ENCODE data around the gene EBF3. TPM values are rescaled to one million over a fixed set of nuclear protein-coding genes. Genes with fewer than 3 reads are reported as not detected.

EBF3 gene
- total and polyA plus RNA-seq, 2 donors (not counting 3 experiments of a cell fraction or from before 2014, with no cell fraction given): 0.92 to 2.7 TPM

DNA sequence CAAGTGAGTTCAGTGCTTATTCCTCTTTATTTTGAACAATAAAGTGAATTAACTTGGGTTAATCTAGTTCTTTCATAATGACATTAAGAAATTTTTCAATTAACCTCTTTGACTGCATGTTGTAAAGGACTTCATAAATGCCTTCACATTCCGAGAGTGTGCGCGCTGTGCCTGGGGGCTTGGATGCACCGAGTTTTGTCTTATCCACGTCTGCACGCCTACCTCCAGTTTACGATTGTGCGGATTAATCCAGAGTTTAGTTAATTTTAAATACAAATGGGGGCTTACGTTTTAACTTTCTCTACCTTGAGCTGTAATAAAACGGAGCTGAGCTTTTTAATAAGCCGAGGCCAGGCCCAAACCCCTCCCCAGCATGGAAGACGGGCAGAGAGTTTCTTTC lies 120.4 kb downstream of the EBF3 start:
- Histone ChIP-seq H4K20me1 (replicated peaks; ENCODE audit: control insufficient read depth, extremely low read depth, insufficient read depth, low read length) (no peaks in the 10 kb centered on the region), H3K27ac (ENCODE audit: insufficient read depth, low read depth, low read length) (no peak overlapping the region), H3K4me2 (ENCODE audit: insufficient read depth, low read length) (no peak overlapping the region), H3K4me1 (ENCODE audit: control insufficient read depth, extremely low read depth, insufficient read depth, low read length) (no peaks in the 10 kb centered on the region), H3K4me3 (replicated peaks in 1 of 3; ENCODE audit: insufficient read depth in 1 of 3, low read depth in 1 of 3, low read length in 3 of 3) (no peak overlapping the region), H3K27me3 (ENCODE audit: control insufficient read depth in 2 of 2, insufficient read depth in 2 of 2, low read length in 2 of 2) (no peaks in the 10 kb centered on the region), H3K36me3 (ENCODE audit: control insufficient read depth in 2 of 2, extremely low read depth in 1 of 2, insufficient read depth in 2 of 2, low read length in 2 of 2) (no peaks in the 10 kb centered on the region), H3K79me2 (ENCODE audit: control insufficient read depth, insufficient read depth, low read length) (no peaks in the 10 kb centered on the region), H2AFZ (ENCODE audit: low read depth, low read length) (no peak overlapping the region), H3K9me1 (replicated peaks; ENCODE audit: control insufficient read depth, extremely low read depth, insufficient read depth, low read length) (no peaks in the 10 kb centered on the region), H3K9ac (replicated peaks; ENCODE audit: extremely low read depth, insufficient read depth, low read length) (no peak overlapping the region), H3K9me3 (replicated peaks; ENCODE audit: control insufficient read depth, insufficient read depth, low read length) (peaks cover 4% of the 10 kb centered on the region)
- dilution Hi-C loops (cut with MboI; ENCODE audit: extremely low pct_ligation_motif_present, low sequenced_read_pairs): no loop called here
- intact Hi-C loops (cut with micrococcal nuclease): no loop called here
- ChIA-PET POLR2A (no interaction called here), CTCF (no interaction called here)
- TF ChIP-seq MYC (IDR thresholded peaks at IDR 0.05; ENCODE audit: low read depth, low read length) (no peak), JUN (IDR thresholded peaks at IDR 0.05; ENCODE audit: borderline replicate concordance, insufficient read depth, insufficient read length, low read depth) (no peak), FOS (IDR thresholded peaks at IDR 0.05; ENCODE audit: borderline replicate concordance, insufficient read depth, low read length) (no peak), POLR2A (IDR thresholded peaks at IDR 0.05; ENCODE audit: low read depth, low read length) (no peak), EZH2 (IDR thresholded peaks at IDR 0.05; ENCODE audit: borderline replicate concordance, low read depth, low read length, severe bottlenecking) (no peak)
- TF ChIP-seq, protein P1, sequence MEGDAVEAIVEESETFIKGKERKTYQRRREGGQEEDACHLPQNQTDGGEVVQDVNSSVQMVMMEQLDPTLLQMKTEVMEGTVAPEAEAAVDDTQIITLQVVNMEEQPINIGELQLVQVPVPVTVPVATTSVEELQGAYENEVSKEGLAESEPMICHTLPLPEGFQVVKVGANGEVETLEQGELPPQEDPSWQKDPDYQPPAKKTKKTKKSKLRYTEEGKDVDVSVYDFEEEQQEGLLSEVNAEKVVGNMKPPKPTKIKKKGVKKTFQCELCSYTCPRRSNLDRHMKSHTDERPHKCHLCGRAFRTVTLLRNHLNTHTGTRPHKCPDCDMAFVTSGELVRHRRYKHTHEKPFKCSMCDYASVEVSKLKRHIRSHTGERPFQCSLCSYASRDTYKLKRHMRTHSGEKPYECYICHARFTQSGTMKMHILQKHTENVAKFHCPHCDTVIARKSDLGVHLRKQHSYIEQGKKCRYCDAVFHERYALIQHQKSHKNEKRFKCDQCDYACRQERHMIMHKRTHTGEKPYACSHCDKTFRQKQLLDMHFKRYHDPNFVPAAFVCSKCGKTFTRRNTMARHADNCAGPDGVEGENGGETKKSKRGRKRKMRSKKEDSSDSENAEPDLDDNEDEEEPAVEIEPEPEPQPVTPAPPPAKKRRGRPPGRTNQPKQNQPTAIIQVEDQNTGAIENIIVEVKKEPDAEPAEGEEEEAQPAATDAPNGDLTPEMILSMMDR (IDR thresholded peaks at IDR 0.05; ENCODE audit: extremely low read depth in 1 of 2, insufficient read depth in 1 of 2, low read depth in 1 of 2, low read length in 2 of 2): no peak
- DNase-seq (ENCODE audit: low read depth, low spot score) (no peak), FAIRE-seq (no peak)
- no TSS peak for BruUV-seq (replicated peaks)

DNA sequence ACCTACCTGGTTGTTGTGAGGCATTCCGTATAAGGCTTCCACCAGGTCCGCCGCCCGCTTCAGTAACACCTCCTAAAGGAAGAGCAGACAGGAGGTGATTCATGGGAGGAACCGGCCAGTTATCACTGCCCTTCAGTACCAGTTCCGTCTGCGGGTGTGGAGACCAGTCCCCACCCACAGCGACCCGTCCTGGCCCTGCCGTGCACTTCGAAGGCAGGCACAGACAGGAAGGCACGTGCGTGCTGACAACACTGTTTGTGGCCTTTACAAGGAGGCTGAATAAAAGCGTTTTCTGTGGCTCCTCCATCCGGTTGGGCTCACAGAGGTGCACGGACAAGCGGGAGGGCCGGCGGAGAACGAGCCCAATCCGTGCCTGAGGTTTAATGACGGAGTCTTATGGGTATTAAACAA lies 120.9 kb downstream of the EBF3 start:
- intact Hi-C loops (cut with micrococcal nuclease) (no loop called here), dilution Hi-C loops (cut with MboI; ENCODE audit: extremely low pct_ligation_motif_present, low sequenced_read_pairs) (no loop called here)
- BruUV-seq (replicated peaks): no TSS peak
- FAIRE-seq: no peak
- Histone ChIP-seq H2AFZ (ENCODE audit: low read depth, low read length) (no peak overlapping the region), H3K4me1 (ENCODE audit: control insufficient read depth, extremely low read depth, insufficient read depth, low read length) (no peaks in the 10 kb centered on the region), H3K4me2 (ENCODE audit: insufficient read depth, low read length) (no peak overlapping the region), H3K27ac (ENCODE audit: insufficient read depth, low read depth, low read length) (no peak overlapping the region), H3K79me2 (ENCODE audit: control insufficient read depth, insufficient read depth, low read length) (no peaks in the 10 kb centered on the region), H3K9ac (replicated peaks; ENCODE audit: extremely low read depth, insufficient read depth, low read length) (no peak overlapping the region), H4K20me1 (replicated peaks; ENCODE audit: control insufficient read depth, extremely low read depth, insufficient read depth, low read length) (no peaks in the 10 kb centered on the region), H3K4me3 (replicated peaks in 1 of 3; ENCODE audit: insufficient read depth in 1 of 3, low read depth in 1 of 3, low read length in 3 of 3) (no peak overlapping the region), H3K27me3 (ENCODE audit: control insufficient read depth in 2 of 2, insufficient read depth in 2 of 2, low read length in 2 of 2) (no peaks in the 10 kb centered on the region), H3K9me1 (replicated peaks; ENCODE audit: control insufficient read depth, extremely low read depth, insufficient read depth, low read length) (no peaks in the 10 kb centered on the region), H3K36me3 (ENCODE audit: control insufficient read depth in 2 of 2, extremely low read depth in 1 of 2, insufficient read depth in 2 of 2, low read length in 2 of 2) (no peaks in the 10 kb centered on the region), H3K9me3 (replicated peaks; ENCODE audit: control insufficient read depth, insufficient read depth, low read length) (peaks cover 4% of the 10 kb centered on the region)
- ChIA-PET POLR2A (no interaction called here), CTCF (no interaction called here)
- DNase-seq (ENCODE audit: low read depth, low spot score): no peak
- TF ChIP-seq GATA2 (IDR thresholded peaks at IDR 0.05; ENCODE audit: insufficient read depth, insufficient read length, low read depth, low read length) (no peak), FOS (IDR thresholded peaks at IDR 0.05; ENCODE audit: borderline replicate concordance, insufficient read depth, low read length) (no peak)
